GM18505 (cell line): ENCODE results near the gene IMPACT.

Source experiments
- ATAC-seq: cut with Tn5 transposase; IDR thresholded peaks from one replicate; pipeline ENCODE4 v1.9.1; 2021; ENCODE audit not compliant: unreplicated experiment
- POLR2A ChIP-seq: IDR thresholded peaks from 4 replicates; pipeline ENCODE4 v1.6.1; 2011; ENCODE audit warnings: borderline replicate concordance; ENCODE audit not compliant: insufficient read depth, insufficient read length; ENCODE audit errors: extremely low read depth

Gene IMPACT

GRCh38 chr18:24426398-24427294 is at the start of gene IMPACT:
TSS of gene IMPACT (plus strand) at chr18:24426670. CDS start at chr18:24426757, 87 bp downstream.
- TF ChIP-seq POLR2A, result peak; percentile 48
- peak; percentile 91 for ATAC-seq

- no peak for ATAC-seq
- TF ChIP-seq POLR2A, result no peak
Observed at GRCh38 chr18:24378598-24378997, 47.9 kb upstream of the IMPACT start.

- TF ChIP-seq POLR2A, result no peak
- no peak for ATAC-seq
Observed at GRCh38 chr18:24380163-24380747, 46.2 kb upstream of the IMPACT start.

- no peak for ATAC-seq
- no peak for TF ChIP-seq POLR2A
Observed at GRCh38 chr18:24381126-24381525, 45.3 kb upstream of the IMPACT start.

- TF ChIP-seq POLR2A, result no peak
- no peak for ATAC-seq
Observed at GRCh38 chr18:24386681-24387080, 39.8 kb upstream of the IMPACT start.

GRCh38 chr18:24388957-24389356 is 37.5 kb upstream of the IMPACT start:
- TF ChIP-seq POLR2A, result no peak
- ATAC-seq, result no peak

GRCh38 chr18:24395049-24395795 is 31.2 kb upstream of the IMPACT start:
- TF ChIP-seq POLR2A, result no peak
- ATAC-seq, result no peak

GRCh38 chr18:24396082-24396633 is 30.3 kb upstream of the IMPACT start:
- ATAC-seq, result no peak
- TF ChIP-seq POLR2A, result no peak

- TF ChIP-seq POLR2A, result no peak
- no peak for ATAC-seq
Observed at GRCh38 chr18:24397131-24397693, 29.3 kb upstream of the IMPACT start.

- no peak for TF ChIP-seq POLR2A
Observed at GRCh38 chr18:24397694-24398368, 28.6 kb upstream of the IMPACT start, which contains the start of gene OSBPL1A. TSS of gene OSBPL1A (minus strand) at chr18:24397824. CDS start at chr18:24377533, 20,291 bp downstream.

GRCh38 chr18:24398540-24398939 is 27.9 kb upstream of the IMPACT start:
- ATAC-seq, result no peak
- TF ChIP-seq POLR2A, result no peak

More at GRCh38 chr18:24397694-24398368, 28.6 kb upstream of the IMPACT start, which contains the start of gene OSBPL1A:
- ATAC-seq, result no peak

- no peak for ATAC-seq
- TF ChIP-seq POLR2A, result no peak
Observed at GRCh38 chr18:24400587-24400986, 25.9 kb upstream of the IMPACT start.
